ENCODE results near the gene VPS35.

VPS35 gene

GRCh38 chr16:46702030-46702429, 13.1 kb upstream of the VPS35 start (continued):
- TF ChIP-seq SCRT1 (tag by site-specific recombination; IDR thresholded peaks at IDR 0.05; ENCODE audit: borderline replicate concordance) (no peak), SETDB1 (IDR thresholded peaks at IDR 0.05; ENCODE audit: insufficient read length, low read length) (no peak), OVOL3 (tag by site-specific recombination; IDR thresholded peaks at IDR 0.05) (no peak), ZNF354C (tag by site-specific recombination; IDR thresholded peaks at IDR 0.05; ENCODE audit: borderline replicate concordance, low read depth) (no peak), ZNF704 (tag by site-specific recombination; IDR thresholded peaks at IDR 0.05) (no peak), ZNF132 (tag by site-specific recombination; IDR thresholded peaks at IDR 0.05; ENCODE audit: borderline replicate concordance) (no peak), SP3 (tag by site-specific recombination; IDR thresholded peaks at IDR 0.05) (no peak)

GRCh38 chr16:46701615-46702014, 12.6 kb upstream of the VPS35 start:
- ChIA-PET CTCF (interaction anchor here (0.6 kb wide), 1 partner anchor 174 kb away, joined by 3 read pairs; no protein-coding TSS in a partner anchor), POLR2A (no interaction called here)
- H3K4me1 ChIP-seq (ENCODE audit: control insufficient read depth, insufficient read depth, low read length) = no peaks in the 10 kb centered on the region
- peaks cover 20 to 41% of the 10 kb centered on the region in 2 experiments for H3K36me3 ChIP-seq (ENCODE audit: control insufficient read depth in 2 of 2, insufficient read depth in 1 of 2, low read length in 2 of 2)
- no peak overlapping the region for H3K27ac ChIP-seq (ENCODE audit: extremely low read depth, low read depth, low read length)
- TF ChIP-seq ZSCAN4 (tag by site-specific recombination; IDR thresholded peaks at IDR 0.05) = no peak
- TF ChIP-seq ATF2 (tag by site-specific recombination; IDR thresholded peaks at IDR 0.05; ENCODE audit: low read depth) = no peak
- TF ChIP-seq ZNF214 (tag by site-specific recombination; IDR thresholded peaks at IDR 0.05; ENCODE audit: borderline replicate concordance) = no peak
- no peak for TF ChIP-seq ZFP37 (tag by site-specific recombination; IDR thresholded peaks at IDR 0.05)
- TF ChIP-seq ZNF133 (tag by site-specific recombination; IDR thresholded peaks at IDR 0.05) = no peak
- TF ChIP-seq ZNF76 (tag by site-specific recombination; IDR thresholded peaks at IDR 0.05; ENCODE audit: borderline replicate concordance, low read depth) = no peak
- no peak for TF ChIP-seq ZBTB8A (tag by site-specific recombination; IDR thresholded peaks at IDR 0.05)
- H3K4me3 ChIP-seq (ENCODE audit: low read depth, low read length) = no peak overlapping the region
- H3K9me3 ChIP-seq (ENCODE audit: control insufficient read depth, insufficient read depth, low read depth, low read length) = no peaks in the 10 kb centered on the region

DNA sequence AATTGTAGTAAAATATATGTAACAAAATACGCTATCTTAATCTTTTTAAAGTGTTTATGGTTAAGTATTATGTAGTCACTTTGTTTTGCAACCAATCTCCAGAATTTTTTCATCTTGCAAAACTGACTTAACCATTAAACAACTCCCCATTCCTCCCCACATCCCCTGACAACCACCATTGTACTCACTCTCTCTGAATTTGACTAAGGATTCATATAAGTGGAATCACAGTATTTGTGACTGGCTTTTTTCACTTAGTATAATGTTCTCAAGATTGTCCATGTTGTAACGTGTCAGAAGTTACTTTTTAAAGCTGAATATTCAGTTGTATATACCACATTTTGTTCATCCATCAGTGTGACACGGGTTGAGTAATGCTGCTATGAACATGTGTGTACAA, 11.1 kb upstream of the VPS35 start:
- ChIA-PET CTCF (interaction anchor here (0.6 to 3.5 kb wide), 3 partner anchors 9 to 26 kb away, joined by 3 to 15 read pairs (median 3); no protein-coding TSS in a partner anchor), POLR2A (no interaction called here)
- H3K36me3 ChIP-seq (ENCODE audit: control insufficient read depth in 2 of 2, insufficient read depth in 1 of 2, low read length in 2 of 2) = peaks cover 24 to 57% of the 10 kb centered on the region in 2 experiments
- no peaks in the 10 kb centered on the region for H3K4me1 ChIP-seq (ENCODE audit: control insufficient read depth, insufficient read depth, low read length)
- H3K4me3 ChIP-seq (ENCODE audit: low read depth, low read length) = no peak overlapping the region
- TF ChIP-seq PRDM6 (tag by site-specific recombination; IDR thresholded peaks at IDR 0.05) (no peak), ZNF768 (tag by site-specific recombination; IDR thresholded peaks at IDR 0.05) (no peak)
- TF ChIP-seq, protein P1, sequence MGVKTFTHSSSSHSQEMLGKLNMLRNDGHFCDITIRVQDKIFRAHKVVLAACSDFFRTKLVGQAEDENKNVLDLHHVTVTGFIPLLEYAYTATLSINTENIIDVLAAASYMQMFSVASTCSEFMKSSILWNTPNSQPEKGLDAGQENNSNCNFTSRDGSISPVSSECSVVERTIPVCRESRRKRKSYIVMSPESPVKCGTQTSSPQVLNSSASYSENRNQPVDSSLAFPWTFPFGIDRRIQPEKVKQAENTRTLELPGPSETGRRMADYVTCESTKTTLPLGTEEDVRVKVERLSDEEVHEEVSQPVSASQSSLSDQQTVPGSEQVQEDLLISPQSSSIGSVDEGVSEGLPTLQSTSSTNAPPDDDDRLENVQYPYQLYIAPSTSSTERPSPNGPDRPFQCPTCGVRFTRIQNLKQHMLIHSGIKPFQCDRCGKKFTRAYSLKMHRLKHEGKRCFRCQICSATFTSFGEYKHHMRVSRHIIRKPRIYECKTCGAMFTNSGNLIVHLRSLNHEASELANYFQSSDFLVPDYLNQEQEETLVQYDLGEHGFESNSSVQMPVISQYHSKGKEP (tag by site-specific recombination; IDR thresholded peaks at IDR 0.05) = no peak
- H3K9me3 ChIP-seq (ENCODE audit: control insufficient read depth, insufficient read depth, low read depth, low read length) = no peaks in the 10 kb centered on the region
- H3K27ac ChIP-seq (ENCODE audit: extremely low read depth, low read depth, low read length) = no peak overlapping the region
